Measurements from ENCODE around the gene RAMP1. TPM values are rescaled to one million over a fixed set of nuclear protein-coding genes. Genes with fewer than 3 reads are reported as not detected.

RAMP1 gene
- total RNA-seq, 1 experiment from 2014 or later: 0.63 TPM

GRCh38 chr2:237909075-237909695 is 49.8 kb downstream of the RAMP1 start:
- Histone ChIP-seq H3K23ac (ENCODE audit: insufficient read length, low read depth, low read length) (no peak overlapping the region), H3K4me1 (ENCODE audit: insufficient read depth, low read length) (no peaks in the 10 kb centered on the region), H3K79me2 (ENCODE audit: insufficient read depth, low read length) (no peaks in the 10 kb centered on the region), H4K91ac (ENCODE audit: insufficient read length, low read depth, low read length) (no peak overlapping the region), H3K56ac (ENCODE audit: insufficient read length, low read depth, low read length) (no peak overlapping the region), H2AFZ (ENCODE audit: low read length) (no peak overlapping the region), H2BK5ac (ENCODE audit: insufficient read length, low read length) (no peak overlapping the region), H3K79me1 (ENCODE audit: insufficient read depth, low read depth, low read length, poor library complexity, severe bottlenecking) (no peaks in the 10 kb centered on the region), H4K20me1 (ENCODE audit: control insufficient read depth, insufficient read depth, insufficient read length) (no peaks in the 10 kb centered on the region), H2BK20ac (ENCODE audit: low read depth, low read length, poor library complexity, severe bottlenecking) (no peak overlapping the region), H3K14ac (ENCODE audit: insufficient read depth, low read length) (no peak overlapping the region), H3K23me2 (ENCODE audit: insufficient read length, low read depth, low read length, poor library complexity, severe bottlenecking) (no peaks in the 10 kb centered on the region), H3K27ac (ENCODE audit: insufficient read length, low read depth, low read length) (no peak overlapping the region), H2BK120ac (ENCODE audit: low read depth, low read length, poor library complexity, severe bottlenecking) (no peak overlapping the region), H3K9ac (ENCODE audit: extremely low read depth, insufficient read length, low read length) (no peak overlapping the region), H3K9me3 (ENCODE audit: control insufficient read depth, low read depth, low read length) (no peaks in the 10 kb centered on the region), H2AK5ac (ENCODE audit: insufficient read length, low read length) (no peak overlapping the region), H2BK12ac (ENCODE audit: insufficient read length, low read depth, low read length) (no peak overlapping the region), H3T11ph (ENCODE audit: low read length) (no peak overlapping the region), H3K27me3 (ENCODE audit: insufficient read depth, low read length) (no peaks in the 10 kb centered on the region), H2BK15ac (ENCODE audit: low read depth, low read length) (no peak overlapping the region), H3K4me2 (ENCODE audit: insufficient read depth, insufficient read length, low read length) (no peak overlapping the region), H3K18ac (ENCODE audit: insufficient read length, low read depth, low read length) (no peak overlapping the region), H3K4ac (ENCODE audit: low read depth, low read length) (no peak overlapping the region), H4K8ac (replicated peaks; ENCODE audit: insufficient read length, low read depth, low read length) (no peak overlapping the region), H4K5ac (ENCODE audit: insufficient read length, low read depth, low read length) (no peak overlapping the region)
- DNase-seq: no peak
- no peak for TF ChIP-seq CTCF (conservative IDR thresholded peaks at IDR 0.05)
- peaks cover 2% of the 10 kb centered on the region; the same call in 1 of the 2 replicates for H3K27me3 Mint-ChIP-seq (ENCODE audit: low read depth)
- peaks cover 16 to 22% of the 10 kb centered on the region in 2 experiments for H3K9me3 Mint-ChIP-seq
- no peaks in the 10 kb centered on the region for H3K4me1 Mint-ChIP-seq
- no peak overlapping the region for H3K4me3 Mint-ChIP-seq
- no CpG with 5 or more reads among the region's 13 CpGs for WGBS (ENCODE audit: extremely low coverage, insufficient read length, low lambda C conversion rate)
- peak overlapping the region in 1 of 3 experiments; percentile 44; a peak in 1 of 7 replicates for H3K27ac Mint-ChIP-seq
- H3K36me3 Mint-ChIP-seq (ENCODE audit: insufficient read depth in 1 of 3, low read depth in 3 of 3): peaks cover 1 to 7% (median 7%) of the 10 kb centered on the region in 3 experiments; a peak in 5 of 7 replicates

Measured in H9 (cell line).